HG03457 (cell line): ENCODE measurements around the gene HASPIN.
"Not testable (repeated sequence)": the region's sequence is repeated elsewhere in the genome, so short reads cannot be mapped to it uniquely, and the experiment has no call there.

Experiments
- ATAC-seq: cut with Tn5 transposase; IDR thresholded peaks from one replicate; pipeline ENCODE4 v1.9.1; 2021; ENCODE audit warnings: moderate number of reproducible peaks; ENCODE audit not compliant: unreplicated experiment

The HASPIN gene

DNA sequence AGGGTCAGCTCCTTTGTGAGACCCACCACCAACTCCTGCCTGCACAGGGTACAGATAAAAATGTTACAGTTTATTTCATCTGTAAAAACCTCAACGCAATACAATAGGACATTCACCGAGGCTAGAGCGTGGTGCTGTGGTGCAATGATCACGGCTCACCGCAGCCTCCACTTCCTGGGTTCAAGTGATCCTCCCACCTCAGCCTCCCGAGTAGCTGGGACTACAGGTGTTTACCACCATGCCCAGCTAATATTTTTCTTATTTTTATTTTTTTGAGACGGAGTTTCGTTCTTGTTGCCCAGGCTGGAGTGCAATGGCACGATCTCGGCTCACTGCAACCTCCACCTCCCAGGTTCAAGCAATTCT lies 11.2 kb downstream of the HASPIN start:
- not testable (repeated sequence) for ATAC-seq

DNA sequence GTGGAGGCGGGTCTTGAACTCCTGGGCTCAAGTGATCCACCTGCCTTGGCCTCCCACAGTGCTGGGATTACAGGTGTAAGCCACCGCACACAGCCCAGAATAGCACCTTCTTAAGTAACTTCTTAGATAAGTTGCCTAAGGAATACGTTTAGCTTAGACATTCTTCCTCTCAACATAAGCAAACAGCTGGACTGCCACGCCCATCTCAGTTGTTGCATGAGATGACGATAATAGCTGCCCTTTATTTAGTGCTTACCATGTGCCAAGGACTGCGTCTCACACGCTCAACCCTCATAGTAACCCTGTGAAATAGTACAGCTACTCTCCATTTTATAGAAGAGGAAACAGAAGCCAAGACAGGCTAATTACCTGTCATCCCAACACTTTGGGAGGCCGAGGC lies 11.8 kb downstream of the HASPIN start:
- no peak for ATAC-seq

DNA sequence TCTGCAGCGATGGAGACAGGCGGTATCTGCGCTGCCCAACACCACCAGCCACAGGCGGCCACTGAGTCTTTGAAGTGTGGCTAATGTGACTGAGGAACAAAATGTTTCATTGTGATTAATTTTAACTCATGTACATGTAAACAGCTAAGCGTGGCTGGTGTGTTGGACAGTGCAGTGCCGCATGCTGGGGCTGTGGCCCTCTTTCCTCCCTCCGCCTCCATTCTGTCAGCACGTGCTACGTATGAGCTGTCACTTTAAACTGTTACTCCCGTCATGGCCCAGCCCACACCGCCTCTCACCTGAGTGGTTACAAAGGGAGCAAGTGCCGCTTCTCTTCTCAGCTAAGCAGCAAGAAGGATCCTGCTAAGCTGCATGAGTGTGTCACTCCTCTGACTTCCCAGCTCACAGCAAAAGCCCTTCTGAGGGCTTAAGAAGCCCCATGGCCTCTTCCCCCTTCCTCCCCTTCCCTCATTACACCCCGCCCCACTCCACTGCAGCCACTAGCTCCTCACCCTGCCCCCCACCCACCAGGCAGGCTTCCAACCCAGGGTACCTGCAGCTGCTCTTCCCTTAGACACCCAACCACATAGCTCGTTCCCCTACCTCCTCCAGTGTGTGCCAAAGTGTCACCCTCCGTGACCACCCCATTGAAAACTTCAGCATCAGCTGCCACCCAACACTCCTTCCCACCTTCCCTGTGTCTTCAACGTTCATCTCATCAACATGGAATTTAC lies 15.0 kb downstream of the HASPIN start:
- ATAC-seq, result no peak

DNA sequence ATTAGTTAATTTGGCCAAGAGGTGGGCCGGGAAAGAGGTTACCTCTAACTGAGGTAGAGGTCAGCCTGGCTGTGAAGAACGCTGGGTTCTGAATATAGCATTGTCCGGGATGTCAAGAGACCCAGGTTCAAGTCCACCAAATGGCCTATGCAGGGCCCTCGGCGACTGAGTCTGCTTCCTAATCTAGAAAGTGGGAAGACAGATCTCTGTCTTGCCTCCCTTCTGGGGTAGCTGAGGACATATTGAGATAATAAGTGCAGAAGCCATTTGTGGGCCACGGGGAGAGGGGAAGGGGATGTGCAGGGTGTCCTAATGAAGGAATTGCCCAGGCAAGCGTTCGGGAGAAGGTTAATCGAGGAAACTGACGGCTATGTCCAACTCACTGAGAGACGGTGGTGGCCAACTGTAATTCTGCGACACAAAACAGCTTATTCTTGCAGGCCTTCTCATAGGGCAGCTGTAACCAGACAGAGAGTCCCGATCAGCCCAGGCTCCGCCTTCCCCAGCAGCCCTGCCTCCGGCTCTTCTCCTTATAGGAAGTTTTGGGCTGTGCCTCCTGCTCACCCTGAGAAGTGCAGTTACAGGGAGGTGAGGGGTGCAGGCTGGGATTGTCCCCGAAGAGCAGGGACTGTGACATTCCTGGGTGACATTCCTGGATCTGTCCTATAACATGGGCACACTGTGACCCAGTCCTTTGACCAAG lies 15.9 kb downstream of the HASPIN start:
- no peak for ATAC-seq

DNA sequence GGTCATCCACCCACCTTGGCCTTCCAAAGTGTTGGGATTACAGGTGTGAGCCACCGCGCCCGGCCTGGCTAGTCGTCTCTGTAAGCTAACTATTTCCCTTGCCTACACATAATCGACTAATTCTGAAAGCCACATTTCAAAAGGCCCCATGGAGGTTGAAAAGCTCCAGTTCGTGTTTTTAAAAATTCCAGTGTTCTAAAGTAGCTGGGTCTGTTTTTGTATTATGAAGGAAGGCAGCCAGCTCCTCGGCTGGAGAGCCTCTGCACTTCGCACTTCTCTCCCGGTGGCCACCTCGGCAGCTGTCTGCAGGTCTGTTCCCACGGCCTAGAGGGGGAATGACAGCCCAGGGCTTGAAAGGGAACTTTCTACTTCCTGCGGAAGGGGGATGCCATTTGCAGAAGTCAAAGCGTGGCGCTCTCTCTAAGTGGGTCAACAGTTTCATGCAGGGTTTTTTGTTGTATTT lies 16.9 kb downstream of the HASPIN start:
- no peak for ATAC-seq

DNA sequence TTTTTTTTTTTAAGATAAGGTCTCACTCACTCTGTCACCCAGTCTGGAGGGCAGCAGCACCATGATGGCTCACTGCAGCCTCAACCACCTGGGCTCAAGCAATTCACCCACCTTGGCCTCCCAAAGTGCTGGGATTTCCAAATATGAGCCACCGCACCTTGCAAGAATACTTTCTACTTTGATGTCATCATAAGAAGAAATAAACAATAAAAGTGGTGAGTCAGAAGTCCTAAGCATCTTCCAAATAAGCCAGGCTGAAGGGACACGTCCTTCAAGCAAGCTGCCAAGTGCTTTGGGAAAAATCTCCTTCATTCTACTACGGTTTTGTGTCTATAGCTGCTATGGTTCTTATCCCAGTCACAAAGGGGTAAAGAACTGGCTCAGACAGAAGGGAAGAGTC lies 20.3 kb downstream of the HASPIN start:
- no peak for ATAC-seq

DNA sequence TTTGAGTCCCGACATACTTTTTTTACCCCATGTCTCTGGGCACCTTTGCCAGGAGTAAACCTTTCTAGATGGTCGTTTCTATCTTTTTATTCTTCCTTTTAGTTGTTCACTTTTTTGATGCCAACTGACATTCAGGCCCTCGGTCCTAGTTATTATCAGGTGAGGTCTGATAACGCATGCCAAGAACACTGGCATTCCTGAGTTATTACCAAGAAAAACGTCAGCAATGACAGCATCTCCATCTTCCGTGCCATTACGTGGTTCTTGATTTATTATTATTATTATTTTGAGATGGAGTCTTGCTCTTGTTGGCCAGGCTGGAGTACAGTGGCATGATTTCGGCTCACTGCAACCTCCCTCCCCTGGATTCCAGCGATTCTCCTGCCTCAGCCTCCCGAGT lies 21.4 kb downstream of the HASPIN start:
- no peak for ATAC-seq

DNA sequence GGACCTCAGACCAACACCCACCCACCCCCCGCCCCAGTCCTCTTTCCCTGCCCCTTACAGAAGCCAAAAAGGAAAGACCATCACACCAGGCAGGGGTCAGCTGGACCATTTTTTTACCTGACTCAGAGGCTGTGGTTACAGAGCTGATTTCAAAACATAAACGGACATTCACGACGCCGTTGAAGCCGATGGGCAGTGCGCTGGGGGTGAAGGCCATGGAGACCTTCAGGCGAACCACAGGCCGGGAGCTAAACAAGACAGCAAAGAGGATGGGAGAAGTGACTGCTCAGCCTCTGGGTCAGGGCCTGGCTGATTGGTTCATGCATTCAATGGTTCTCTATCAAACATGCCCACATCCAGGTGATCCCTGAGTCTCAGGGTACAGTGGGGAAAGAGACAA lies 24.1 kb downstream of the HASPIN start:
- ATAC-seq, result no peak

DNA sequence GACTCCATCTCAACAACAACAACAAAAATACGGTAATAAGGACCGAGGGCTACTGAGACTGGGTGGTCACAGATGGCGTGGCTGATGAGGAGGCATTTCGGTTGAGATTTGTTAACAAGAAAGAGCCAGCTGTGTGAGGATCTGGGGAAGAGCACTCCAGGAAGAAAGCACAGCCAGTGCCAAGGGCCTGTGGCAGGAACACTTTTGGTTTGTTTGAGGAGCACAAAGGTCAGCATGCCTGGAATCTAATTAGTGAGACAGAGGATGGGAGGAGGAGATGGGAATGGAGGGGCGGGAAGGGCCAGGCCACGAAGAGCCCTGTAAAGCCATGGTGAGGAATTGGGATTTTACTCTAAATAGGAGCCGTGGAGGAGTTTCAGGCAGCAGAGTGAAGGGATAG lies 24.9 kb downstream of the HASPIN start:
- ATAC-seq, result no peak

DNA sequence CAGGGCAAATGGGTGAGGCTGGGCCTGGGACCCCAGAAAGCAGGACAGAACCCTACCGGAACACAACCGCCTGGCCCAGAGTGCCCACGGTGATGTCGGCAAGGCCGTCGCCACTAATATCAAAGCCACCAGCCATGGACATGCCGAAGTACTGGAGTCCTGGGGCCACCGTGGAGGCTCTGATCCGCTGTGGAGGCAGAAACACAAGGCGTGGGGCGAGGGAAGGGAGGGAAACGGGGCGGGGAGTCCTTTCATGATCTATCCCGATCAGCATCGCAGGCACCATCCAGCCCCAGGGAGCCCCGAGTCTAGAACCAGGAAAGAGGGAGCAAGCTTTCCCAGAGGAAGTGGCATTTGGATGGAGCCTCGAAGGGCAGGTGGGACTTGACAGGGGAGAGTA lies 26.6 kb downstream of the HASPIN start:
- no peak for ATAC-seq

DNA sequence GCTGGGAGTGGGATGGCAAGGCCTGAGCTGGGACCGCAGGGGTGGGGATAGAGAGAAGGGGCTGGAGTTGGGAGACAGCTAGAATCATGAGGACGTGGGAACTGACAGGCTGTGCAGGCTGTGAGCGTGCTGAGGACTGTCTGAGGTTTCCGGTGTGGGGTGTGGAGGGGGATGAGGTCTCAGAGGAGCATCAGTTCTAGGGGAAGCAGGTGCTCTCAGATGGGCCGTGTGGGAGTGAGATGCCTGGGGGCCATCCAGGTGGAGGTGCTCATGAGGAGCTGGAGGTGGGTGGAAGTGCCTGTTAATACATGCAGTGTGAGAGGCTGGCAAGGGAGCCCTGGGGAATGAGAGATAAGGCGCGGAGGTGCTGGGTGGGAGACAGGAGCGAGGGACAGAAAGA lies 27.2 kb downstream of the HASPIN start:
- no peak for ATAC-seq

DNA sequence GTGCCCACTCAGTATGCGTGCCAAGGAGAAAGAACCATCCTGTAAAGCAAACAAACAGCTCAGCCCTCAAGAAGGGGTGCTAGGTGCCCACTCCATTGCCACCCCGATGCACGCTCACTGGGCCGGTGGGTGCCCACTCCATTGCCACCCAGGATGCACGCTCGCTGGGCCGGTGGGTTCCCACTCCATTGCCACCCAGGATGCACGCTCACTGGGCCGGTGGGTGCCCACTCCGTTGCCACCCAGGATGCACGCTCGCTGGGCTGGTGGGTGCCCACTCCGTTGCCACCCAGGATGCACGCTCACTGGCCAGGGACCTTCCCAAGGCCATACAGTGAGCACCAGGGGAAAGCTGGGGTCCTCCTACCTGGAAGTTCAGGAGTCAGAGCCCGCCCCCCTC lies 28.1 kb downstream of the HASPIN start:
- no peak for ATAC-seq

DNA sequence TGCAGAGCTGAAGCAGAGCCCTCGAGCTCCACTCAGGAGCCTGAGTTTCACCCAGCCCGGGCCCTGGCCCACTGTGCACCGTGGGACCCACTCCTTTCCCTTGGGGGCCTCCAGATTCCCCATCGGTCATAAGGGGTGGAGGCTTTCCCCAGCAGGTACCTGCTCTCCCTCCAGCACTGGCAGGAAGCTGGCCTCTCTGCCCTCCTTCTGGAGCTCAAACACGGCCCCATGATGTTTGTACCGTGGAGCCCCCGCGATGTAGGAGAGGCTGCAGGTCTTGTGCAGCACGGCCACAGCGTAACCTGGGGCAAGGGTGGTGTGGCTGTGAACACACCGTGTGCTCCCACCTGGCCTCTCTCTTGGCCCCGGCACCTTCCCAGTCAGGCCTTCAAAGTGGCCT lies 29.9 kb downstream of the HASPIN start:
- ATAC-seq, result no peak

DNA sequence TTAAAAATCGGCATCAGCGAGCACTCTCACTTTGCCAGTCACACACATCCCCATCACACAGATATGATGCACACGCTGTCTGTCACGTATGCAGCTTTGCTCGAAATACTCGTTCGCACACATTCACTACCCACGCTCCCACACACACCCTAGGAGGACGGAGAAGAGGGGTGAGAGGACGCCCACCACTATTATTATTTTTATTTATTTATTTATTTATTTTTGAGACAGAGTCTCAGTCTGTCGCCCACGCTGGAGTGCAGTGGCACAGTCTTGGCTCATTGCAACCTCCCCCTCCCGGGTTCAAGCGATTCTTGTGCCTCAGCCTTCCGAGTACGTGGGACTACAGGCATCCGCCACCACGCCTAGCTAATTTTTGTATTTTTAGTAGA lies 30.4 kb downstream of the HASPIN start:
- ATAC-seq, result no peak

DNA sequence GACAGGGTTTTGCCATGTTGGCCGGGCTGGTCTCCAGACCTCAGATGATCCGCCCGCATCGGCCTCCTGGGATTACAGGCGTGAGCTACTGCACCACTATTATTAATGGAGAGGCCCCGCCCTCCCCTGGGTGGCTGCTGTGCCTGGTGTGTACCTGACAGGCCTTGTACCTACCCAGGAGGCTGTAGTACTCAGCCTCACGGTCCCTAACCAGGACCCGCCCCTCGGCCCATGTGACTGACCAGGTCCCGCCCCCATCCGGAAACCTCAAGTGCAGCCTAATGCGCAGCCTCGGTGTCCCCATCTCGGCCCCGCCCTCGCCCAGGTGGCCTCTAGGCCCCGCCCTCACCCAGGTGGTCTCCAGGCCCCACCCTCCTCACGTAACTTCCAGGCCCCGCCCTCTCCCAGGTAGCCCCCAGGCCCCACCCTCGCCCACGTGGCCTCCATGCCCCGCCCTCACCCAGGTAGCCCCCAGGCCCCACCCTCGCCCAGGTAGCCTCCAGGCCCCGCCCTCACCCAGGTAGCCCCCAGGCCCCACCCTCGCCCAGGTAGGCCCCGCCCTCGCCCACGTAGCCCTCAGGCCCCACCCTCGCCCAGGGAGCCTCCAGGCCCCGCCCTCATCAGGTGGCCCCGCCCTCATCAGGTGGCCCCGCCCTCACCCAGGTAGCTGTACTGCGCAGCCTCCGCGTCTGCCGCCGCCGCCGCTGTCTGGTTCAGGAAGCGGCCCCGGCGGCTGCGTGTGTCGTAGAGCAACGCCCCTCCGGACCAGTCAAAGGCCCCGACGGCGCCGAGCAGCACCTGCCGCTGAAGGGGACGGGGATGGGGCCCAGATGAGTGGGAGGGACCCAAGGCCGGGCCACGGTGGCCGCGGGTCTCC lies 31.0 kb downstream of the HASPIN start:
- ATAC-seq, result no peak

DNA sequence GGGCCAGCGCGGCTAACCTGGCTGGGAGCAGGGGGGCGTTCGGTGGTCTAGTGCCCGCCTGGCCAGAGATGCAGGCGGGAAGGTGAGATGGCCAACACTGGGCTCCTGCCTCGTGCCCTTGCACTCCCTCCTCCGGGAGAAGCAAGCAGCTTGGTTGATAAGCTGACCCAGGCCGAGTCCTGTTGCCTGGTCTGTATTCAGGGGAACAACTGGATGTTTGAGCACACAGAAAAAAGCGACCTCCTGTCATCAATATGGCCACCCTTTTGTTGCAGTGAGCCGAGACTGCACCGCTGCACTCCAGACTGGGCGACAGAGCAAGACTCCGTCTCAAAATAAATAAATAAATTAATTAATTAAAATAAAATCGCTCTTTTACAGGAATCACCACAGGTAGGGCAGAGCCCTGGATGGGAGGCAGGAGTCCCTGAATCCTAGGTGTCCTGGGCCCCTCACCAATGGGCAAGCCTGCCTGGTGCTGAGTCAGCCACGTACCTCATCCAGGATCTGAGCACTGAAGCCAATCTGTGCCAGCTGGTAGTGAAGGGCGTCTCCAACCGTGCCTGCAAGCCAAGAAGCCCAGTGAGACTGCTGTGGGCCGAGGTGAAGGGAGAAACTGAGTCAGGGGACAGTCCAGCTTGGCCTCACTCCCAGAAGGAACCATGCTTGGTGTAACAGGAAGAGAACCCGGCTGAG lies 31.8 kb downstream of the HASPIN start:
- no peak for ATAC-seq

DNA sequence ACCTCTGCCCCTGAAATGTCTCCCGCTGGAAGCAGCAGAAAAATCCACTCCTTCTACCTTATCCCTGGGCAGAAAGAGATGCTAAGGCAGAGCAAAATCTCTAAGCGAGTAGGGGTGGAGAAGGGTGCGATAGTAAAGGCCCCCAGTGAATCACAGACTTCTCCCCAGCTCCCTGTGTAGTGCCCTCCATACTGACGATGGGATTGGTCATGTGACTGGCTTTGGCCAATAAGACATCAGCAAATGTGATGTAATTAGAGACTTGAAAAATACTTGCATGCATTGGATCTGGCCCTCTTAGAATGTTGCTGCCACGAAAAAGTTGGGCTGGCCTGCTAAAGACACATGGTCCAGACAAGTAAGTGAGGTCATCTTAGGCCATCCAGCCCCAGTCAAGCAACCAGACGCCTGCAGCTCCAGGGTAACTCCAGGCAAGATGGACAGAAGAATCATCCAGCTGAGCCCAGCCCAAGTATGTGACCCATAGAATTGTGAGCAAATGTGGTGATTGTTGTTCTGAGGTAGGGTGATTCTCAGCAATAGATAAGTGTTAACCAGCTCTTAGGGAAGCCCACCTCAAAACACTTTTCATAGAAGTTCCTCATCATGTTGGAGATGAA lies 36.0 kb downstream of the HASPIN start:
- ATAC-seq, result no peak

DNA sequence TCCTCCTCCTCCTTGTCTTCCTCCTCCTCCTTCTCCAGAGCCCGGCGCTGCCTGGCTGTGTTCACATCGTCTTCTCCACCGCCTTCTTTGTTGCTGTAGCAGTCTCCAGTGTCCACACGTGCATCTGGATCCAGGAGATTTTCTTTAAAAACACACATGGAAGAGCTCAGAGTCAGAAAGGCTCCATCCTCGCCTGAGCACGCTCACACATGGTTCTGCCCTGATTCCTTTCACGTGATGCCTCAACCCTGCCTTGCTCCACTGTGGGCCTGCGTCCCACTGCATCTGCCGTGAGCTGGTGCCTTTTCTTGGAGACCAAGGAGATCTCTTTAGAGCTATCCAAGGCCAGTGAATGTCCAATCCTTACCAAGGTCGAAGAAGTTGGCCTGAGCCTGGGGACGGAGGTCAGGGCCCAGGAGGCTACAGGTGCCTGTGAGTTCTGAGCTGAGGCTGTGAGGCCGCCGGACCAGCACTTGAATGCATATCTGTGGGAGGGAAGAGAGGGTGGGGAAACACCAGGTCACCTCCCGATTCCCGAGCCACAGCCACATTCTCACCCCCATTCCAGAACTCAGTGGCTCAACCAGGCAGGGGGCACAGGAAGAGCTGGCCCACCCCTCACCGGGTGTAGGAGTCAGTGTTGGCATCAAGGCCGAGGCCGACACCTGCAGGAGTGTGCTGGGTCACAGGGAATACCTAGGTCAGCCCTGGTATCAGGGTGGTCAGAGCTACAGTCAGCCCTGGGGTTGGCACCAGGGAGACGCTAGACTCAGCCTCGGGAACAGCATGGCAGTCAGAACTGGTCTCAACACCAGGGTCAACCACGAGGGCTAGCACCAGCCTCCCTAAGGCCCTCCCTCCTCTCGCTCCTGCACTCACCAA lies 37.6 kb downstream of the HASPIN start:
- ATAC-seq, result no peak

DNA sequence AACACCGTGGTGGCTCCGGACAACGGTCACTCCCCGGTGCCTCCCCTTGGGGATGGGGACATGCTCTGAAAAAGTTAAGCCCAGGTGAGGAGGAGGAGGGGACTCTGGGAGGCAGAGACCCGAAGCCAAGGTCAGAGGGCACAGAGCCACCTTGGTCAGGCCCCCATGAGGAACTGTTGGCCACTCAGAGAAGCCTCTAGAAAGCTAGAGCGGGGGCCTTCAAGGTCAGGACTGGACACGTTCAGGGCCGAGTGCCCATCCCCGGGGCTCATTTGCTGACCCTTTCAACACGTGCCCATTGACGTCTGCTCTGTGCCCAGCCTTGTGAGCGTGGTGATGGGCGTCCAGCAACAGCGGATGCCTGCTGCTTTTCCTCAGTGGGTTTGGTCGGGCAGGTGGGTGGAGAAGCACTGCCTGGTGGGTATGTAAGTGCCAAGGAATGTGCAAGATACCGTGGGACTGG lies 38.2 kb downstream of the HASPIN start:
- no peak for ATAC-seq
